CD4-positive, alpha-beta T cell treated with Interleukin-4 for 4 hours (primary cell): ENCODE data around the gene PNO1.

Experiments
- DNase-seq: peaks from one replicate; pipeline ENCODE4 v3.0.0-alpha.2; 2020

PNO1 gene

GRCh38 chr2:68196120-68196716 is 38.5 kb downstream of the PNO1 start:
- DNase-seq, result peak; percentile 51

GRCh38 chr2:68200157-68200787 is 42.6 kb downstream of the PNO1 start:
- DNase-seq, result no peak

- DNase-seq, result peak; percentile 46
Measured at GRCh38 chr2:68203587-68203986, 45.9 kb downstream of the PNO1 start.

- no peak for DNase-seq
Measured at GRCh38 chr2:68206793-68207192, 49.1 kb downstream of the PNO1 start.

GRCh38 chr2:68214381-68214780 is 56.7 kb downstream of the PNO1 start:
- DNase-seq, result no peak

GRCh38 chr2:68216454-68217310 is 59.0 kb downstream of the PNO1 start:
- no peak for DNase-seq

GRCh38 chr2:68217729-68218128 is 60.0 kb downstream of the PNO1 start:
- DNase-seq, result no peak

- DNase-seq, result no peak
Measured at GRCh38 chr2:68218343-68218901, 60.7 kb downstream of the PNO1 start.

GRCh38 chr2:68222287-68222686 is 64.6 kb downstream of the PNO1 start:
- no peak for DNase-seq

- no peak for DNase-seq
Measured at GRCh38 chr2:68223419-68223818, 65.7 kb downstream of the PNO1 start.

- peak; percentile 41 for DNase-seq
Measured at GRCh38 chr2:68225119-68225632, 67.5 kb downstream of the PNO1 start.
